IMR-90 (cell line): Measurements from ENCODE around the gene DNAJC4. TPM values are rescaled to one million over a fixed set of nuclear protein-coding genes. Genes with fewer than 3 reads are reported as not detected.

Experiments
- ATAC-seq: fragments of 200-7000 bp; cut with Tn5 transposase; 2 replicates; pipeline ENCODE4 v1.9.1; 2020; ENCODE audit warnings: low read depth, mild to moderate bottlenecking, moderate library complexity
- BruUV-seq: library from RNA; stranded (reverse); fragments of 400-500 nt; replicated peaks from 2 replicates; lab custom pipeline; 2021; lab: Mats Ljungman, UMichigan
- CTCF ChIA-PET: fragments of 300-600 bp; formaldehyde crosslinking; extraction: SDS; loops from one replicate; lab custom pipeline; 2021; ENCODE audit warnings: antibody characterized with exemption; lab: Yijun Ruan, JAX
- POLR2A ChIA-PET: fragments of 300-600 bp; sonication (Branson Sonifier 250); formaldehyde crosslinking; loops from one replicate; lab custom pipeline; 2022; ENCODE audit warnings: antibody characterized with exemption; ENCODE audit not compliant: unreplicated experiment; lab: Charles Lee
- DNase-seq: peaks from one replicate; pipeline ENCODE4 v3.0.0; 2013
- H2AFZ ChIP-seq: replicated peaks from 2 replicates; pipeline ENCODE3; 2013; ENCODE audit warnings: low read length, mild to moderate bottlenecking; ENCODE audit not compliant: poor library complexity
- H2AK5ac ChIP-seq: 2 replicates; pipeline ENCODE4 v1.6.1; 2013; ENCODE audit warnings: low read depth, low read length, inconsistent platforms
- H2AK9ac ChIP-seq: replicated peaks from 2 replicates; pipeline ENCODE3; 2013; ENCODE audit warnings: mild to moderate bottlenecking, low read depth, low read length, moderate library complexity; ENCODE audit not compliant: poor library complexity
- H2BK120ac ChIP-seq: 2 replicates; pipeline ENCODE4 v1.6.1; 2013; ENCODE audit warnings: low read depth, low read length, inconsistent platforms
- H2BK15ac ChIP-seq: 3 replicates; pipeline ENCODE4 v1.6.1; 2013; ENCODE audit warnings: low read depth, low read length, inconsistent platforms
- H2BK20ac ChIP-seq: 2 replicates; pipeline ENCODE4 v1.6.1; 2013; ENCODE audit warnings: low read depth, mild to moderate bottlenecking, inconsistent platforms, low read length, moderate library complexity
- H2BK5ac ChIP-seq: 2 replicates; pipeline ENCODE4 v1.6.1; 2013; ENCODE audit warnings: mild to moderate bottlenecking, low read depth, low read length, inconsistent platforms; ENCODE audit not compliant: poor library complexity, severe bottlenecking
- H3K14ac ChIP-seq: replicated peaks from 2 replicates; pipeline ENCODE4 v1.6.1; 2013; ENCODE audit warnings: low read depth, low read length, inconsistent platforms
- H3K18ac ChIP-seq: 2 replicates; pipeline ENCODE4 v1.6.1; 2013; ENCODE audit warnings: low read depth, low read length, control low read depth
- H3K23ac ChIP-seq: 2 replicates; pipeline ENCODE4 v1.6.1; 2013; ENCODE audit warnings: low read depth, low read length, inconsistent platforms
- H3K27ac ChIP-seq: 2 replicates; pipeline ENCODE4 v1.5.1; 2013; ENCODE audit warnings: mild to moderate bottlenecking, control low read depth, low read length; ENCODE audit not compliant: insufficient read depth
- H3K27me3 ChIP-seq: 2 replicates; pipeline ENCODE4 v1.6.1; 2013; ENCODE audit warnings: low read length; ENCODE audit not compliant: control insufficient read depth, insufficient read depth
- H3K36me3 ChIP-seq: 2 replicates; pipeline ENCODE4 v1.6.1; 2013; ENCODE audit warnings: low read length, mixed read lengths; ENCODE audit not compliant: control insufficient read depth, insufficient read depth
- H3K4ac ChIP-seq: 2 replicates; pipeline ENCODE4 v1.6.1; 2013; ENCODE audit warnings: low read depth, low read length, inconsistent platforms
- H3K4me1 ChIP-seq: 2 replicates; pipeline ENCODE4 v1.6.1; 2013; ENCODE audit warnings: low read length, mixed read lengths; ENCODE audit not compliant: control insufficient read depth, insufficient read depth
- H3K4me2 ChIP-seq: 2 replicates; pipeline ENCODE4 v1.6.1; 2013; ENCODE audit warnings: low read depth, mild to moderate bottlenecking, control low read depth, low read length, moderate library complexity
- H3K4me3 ChIP-seq: 2 replicates; pipeline ENCODE4 v1.5.1; 2013; ENCODE audit warnings: low read depth, mild to moderate bottlenecking, control low read depth, low read length, moderate library complexity; ENCODE audit not compliant: insufficient read depth
- H3K56ac ChIP-seq: 2 replicates; pipeline ENCODE4 v1.6.1; 2013; ENCODE audit warnings: low read length, inconsistent platforms; ENCODE audit not compliant: insufficient read depth; ENCODE audit errors: extremely low read depth
- H3K79me1 ChIP-seq, 2 experiments: 2 replicates each; pipeline ENCODE4 v1.6.1; 2013; ENCODE audit warnings: low read length in 2 of 2, inconsistent platforms in 1 of 2, low read depth in 1 of 2
- H3K9ac ChIP-seq: 2 replicates; pipeline ENCODE4 v1.6.1; 2013; ENCODE audit warnings: low read depth, low read length, control low read depth
- H3K9me1 ChIP-seq: 2 replicates; pipeline ENCODE4 v1.6.1; 2013; ENCODE audit warnings: low read length, inconsistent platforms; ENCODE audit not compliant: insufficient read depth
- H3K9me3 ChIP-seq: 2 replicates; pipeline ENCODE4 v1.6.1; 2013; ENCODE audit warnings: low read length; ENCODE audit not compliant: control insufficient read depth, insufficient read depth
- H4K20me1 ChIP-seq: 2 replicates; pipeline ENCODE4 v1.6.1; 2013; ENCODE audit warnings: low read length, inconsistent platforms; ENCODE audit not compliant: insufficient read depth
- H4K5ac ChIP-seq: 2 replicates; pipeline ENCODE4 v1.6.1; 2013; ENCODE audit warnings: mild to moderate bottlenecking, low read depth, low read length, control low read depth
- H4K8ac ChIP-seq, 2 experiments: 2 replicates each; pipeline ENCODE4 v1.6.1; 2013; ENCODE audit warnings: low read depth in 2 of 2, low read length in 2 of 2, control low read depth in 1 of 2, inconsistent platforms in 1 of 2
- H4K91ac ChIP-seq: 2 replicates; pipeline ENCODE4 v1.6.1; 2013; ENCODE audit warnings: low read depth, low read length, inconsistent platforms; ENCODE audit not compliant: insufficient read depth
- BHLHE40 ChIP-seq: fragments of 150-350 bp; IDR thresholded peaks from 2 replicates; pipeline ENCODE4 v1.6.1; 2016; ENCODE audit warnings: mild to moderate bottlenecking, low read depth, low read length
- CEBPB ChIP-seq: IDR thresholded peaks from 2 replicates; pipeline ENCODE4 v1.6.1; 2012; ENCODE audit warnings: low read depth, low read length, improper control_type of control experiment
- CHD1 ChIP-seq: IDR thresholded peaks from 2 replicates; pipeline ENCODE4 v1.6.1; 2012; ENCODE audit warnings: low read depth, low read length, improper control_type of control experiment
- ELK1 ChIP-seq: fragments of 150-350 bp; IDR thresholded peaks from 2 replicates; pipeline ENCODE4 v1.6.1; 2016; ENCODE audit warnings: low read depth, mild to moderate bottlenecking, low read length, moderate library complexity, borderline replicate concordance
- FOS ChIP-seq: fragments of 150-350 bp; IDR thresholded peaks from 2 replicates; pipeline ENCODE4 v1.6.1; 2016; ENCODE audit warnings: low read depth, low read length
- MAFK ChIP-seq: IDR thresholded peaks from 2 replicates; pipeline ENCODE4 v1.6.1; 2012; ENCODE audit warnings: low read depth, low read length, improper control_type of control experiment
- MAZ ChIP-seq: IDR thresholded peaks from 2 replicates; pipeline ENCODE4 v1.6.1; 2012; ENCODE audit warnings: low read depth, mild to moderate bottlenecking, low read length, improper control_type of control experiment, moderate library complexity, borderline replicate concordance
- MXI1 ChIP-seq: IDR thresholded peaks from 2 replicates; pipeline ENCODE4 v1.6.1; 2012; ENCODE audit warnings: low read depth, mild to moderate bottlenecking, low read length, moderate library complexity, borderline replicate concordance
- NFE2L2 ChIP-seq: fragments of 150-350 bp; IDR thresholded peaks from 2 replicates; pipeline ENCODE4 v1.6.1; 2016; ENCODE audit warnings: low read depth, mild to moderate bottlenecking, low read length
- POLR2A ChIP-seq: IDR thresholded peaks from 2 replicates; pipeline ENCODE4 v1.6.1; 2012; ENCODE audit warnings: mild to moderate bottlenecking, low read depth, low read length
- RAD21 ChIP-seq: IDR thresholded peaks from 2 replicates; pipeline ENCODE4 v1.6.1; 2012; ENCODE audit warnings: low read length, improper control_type of control experiment
- SMC3 ChIP-seq: fragments of 150-350 bp; IDR thresholded peaks from 2 replicates; pipeline ENCODE4 v1.6.1; 2016; ENCODE audit warnings: low read depth, mild to moderate bottlenecking, antibody characterized with exemption, low read length, moderate library complexity
- USF2 ChIP-seq: fragments of 150-350 bp; IDR thresholded peaks from 2 replicates; pipeline ENCODE4 v1.6.1; 2017; ENCODE audit warnings: mild to moderate bottlenecking, antibody characterized with exemption, low read length, low read depth
- WGBS, 2 experiments: methylation state at CpG; one replicate each; pipeline versions ENCODE4 v1.1.5 to v1.1.7; 2013; ENCODE audit warnings: missing lambda C conversion rate in 2 of 2; ENCODE audit not compliant: insufficient read length in 1 of 2; ENCODE audit errors: extremely low coverage in 2 of 2; 5-methylcytosine and 5-hydroxymethylcytosine counted together
- dilution Hi-C: fragments of 300-500 bp; cut with HindIII; formaldehyde crosslinking; loops from one replicate; pipeline ENCODE4 v1.14.3; 2018; ENCODE audit warnings: low sequenced_read_pairs; ENCODE audit not compliant: unreplicated experiment
- in situ Hi-C: fragments of 300-500 bp; cut with MboI; formaldehyde crosslinking; loops from 3 replicates; pipeline ENCODE4 v1.14.3; 2019; ENCODE audit warnings: low sequenced_read_pairs, inconsistent platforms, mixed read lengths
- intact Hi-C: fragments of 100-400 bp; cut with micrococcal nuclease; formaldehyde crosslinking; loops from 2 replicates; pipeline ENCODE4 v1.10.0; 2022
- polyA plus RNA-seq, 3 experiments: library from polyadenylated mRNA; depleted of rRNA; stranded (reverse); fragments of >200 nt; gene quantifications; 2 replicates each; pipeline ENCODE4 v1.2.3, GENCODE V29; 2012; ENCODE audit warnings: low replicate concordance in 1 of 3
- total RNA-seq: library from RNA; depleted of rRNA; stranded (reverse); fragments of >200 nt; gene quantifications from 2 replicates; pipeline ENCODE4 v1.2.3, GENCODE V29; 2012
- TF ChIP-seq, protein P1 (sequence below): conservative IDR thresholded peaks from 2 replicates; pipeline ENCODE4 v1.5.1; 2012; ENCODE audit warnings: mild to moderate bottlenecking, low read depth, low read length, improper control_type of control experiment

Gene DNAJC4
- total and polyA plus RNA-seq, 2 of the 4 experiments (the other 2 are of a cell fraction), result 2.2 to 22.8 TPM

GRCh38 chr11:64224151-64224890, 6.0 kb upstream of the DNAJC4 start:
- H3K27me3 ChIP-seq, result no peaks in the 10 kb centered on the region
- no peak overlapping the region for H3K4ac ChIP-seq
- no peak overlapping the region for H3K9ac ChIP-seq
- H4K91ac ChIP-seq, result no peak overlapping the region
- H3K4me1 ChIP-seq, result peaks cover 14% of the 10 kb centered on the region
- WGBS, 2 experiments, result 95% methylated on average over 15 of the region's 17 CpGs; no CpG with 5 or more reads in 1 of the 2 experiments
- in situ Hi-C loops (no loop called here), dilution Hi-C loops (no loop called here), intact Hi-C loops (no loop called here)
- no peaks in the 10 kb centered on the region; the same call in 1 of the 2 replicates for H4K20me1 ChIP-seq
- BruUV-seq, result TSS peak; percentile 49
- DNase-seq (no peak), ATAC-seq (no peak)
- H2BK20ac ChIP-seq, result no peak overlapping the region
- no peak overlapping the region for H4K5ac ChIP-seq
- no peak overlapping the region for H4K8ac ChIP-seq
- H3K4me3 ChIP-seq, result no peak overlapping the region
- H2AK5ac ChIP-seq, result no peak overlapping the region
- ChIA-PET POLR2A (interaction anchor here (0.5 kb wide), 1 partner anchor 1452 kb away, joined by 4 read pairs; no protein-coding TSS in a partner anchor), CTCF (no interaction called here)
- TF ChIP-seq FOS, result no peak
- no peak for TF ChIP-seq NFE2L2
- no peak for TF ChIP-seq CHD1
- no peak for TF ChIP-seq POLR2A
- no peak for TF ChIP-seq USF2
- TF ChIP-seq SMC3, result no peak
- no peak for TF ChIP-seq BHLHE40
- TF ChIP-seq MXI1, result no peak
- TF ChIP-seq CEBPB, result no peak
- TF ChIP-seq RAD21, result no peak
- TF ChIP-seq MAZ, result no peak
- no peak for TF ChIP-seq MAFK
- TF ChIP-seq ELK1, result no peak
- TF ChIP-seq, protein P1, sequence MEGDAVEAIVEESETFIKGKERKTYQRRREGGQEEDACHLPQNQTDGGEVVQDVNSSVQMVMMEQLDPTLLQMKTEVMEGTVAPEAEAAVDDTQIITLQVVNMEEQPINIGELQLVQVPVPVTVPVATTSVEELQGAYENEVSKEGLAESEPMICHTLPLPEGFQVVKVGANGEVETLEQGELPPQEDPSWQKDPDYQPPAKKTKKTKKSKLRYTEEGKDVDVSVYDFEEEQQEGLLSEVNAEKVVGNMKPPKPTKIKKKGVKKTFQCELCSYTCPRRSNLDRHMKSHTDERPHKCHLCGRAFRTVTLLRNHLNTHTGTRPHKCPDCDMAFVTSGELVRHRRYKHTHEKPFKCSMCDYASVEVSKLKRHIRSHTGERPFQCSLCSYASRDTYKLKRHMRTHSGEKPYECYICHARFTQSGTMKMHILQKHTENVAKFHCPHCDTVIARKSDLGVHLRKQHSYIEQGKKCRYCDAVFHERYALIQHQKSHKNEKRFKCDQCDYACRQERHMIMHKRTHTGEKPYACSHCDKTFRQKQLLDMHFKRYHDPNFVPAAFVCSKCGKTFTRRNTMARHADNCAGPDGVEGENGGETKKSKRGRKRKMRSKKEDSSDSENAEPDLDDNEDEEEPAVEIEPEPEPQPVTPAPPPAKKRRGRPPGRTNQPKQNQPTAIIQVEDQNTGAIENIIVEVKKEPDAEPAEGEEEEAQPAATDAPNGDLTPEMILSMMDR, result no peak
- no peak overlapping the region for H3K27ac ChIP-seq
- H2BK5ac ChIP-seq, result no peak overlapping the region
- peak overlapping the region; percentile 65 for H2AK9ac ChIP-seq
- peaks cover 5% of the 10 kb centered on the region for H3K36me3 ChIP-seq
- H3K56ac ChIP-seq, result no peak overlapping the region
- H3K9me1 ChIP-seq, result peaks cover 19% of the 10 kb centered on the region
- H3K4me2 ChIP-seq, result no peak overlapping the region
- H3K23ac ChIP-seq, result no peak overlapping the region
- H2BK15ac ChIP-seq, result no peak overlapping the region
- H2AFZ ChIP-seq, result no peak overlapping the region
- no peak overlapping the region for H3K14ac ChIP-seq
- H3K79me1 ChIP-seq, result peaks cover 22 to 47% of the 10 kb centered on the region in 2 experiments; a peak in 3 of 4 replicates
- no peak overlapping the region for H3K18ac ChIP-seq
- H2BK120ac ChIP-seq, result no peak overlapping the region
- H3K9me3 ChIP-seq, result no peaks in the 10 kb centered on the region
